ENCODE data around the gene RND3. TPM values are rescaled to one million over a fixed set of nuclear protein-coding genes. Genes with fewer than 3 reads are reported as not detected.

Gene RND3
- polyA plus RNA-seq, 3 donors: 4.2 to 65.0 (median 56.5) TPM

GRCh38 chr2:150495993-150496627 is 8.6 kb upstream of the RND3 start:
- no peak overlapping the region for H3K27ac ChIP-seq (ENCODE audit: low read depth, low read length)
- 55 to 67% (median 63%) methylated on average over 7 of the region's 7 CpGs for WGBS, 3 donors

- 58 to 82% (median 74%) methylated on average over 2 of the region's 2 CpGs for WGBS, 3 donors
- no peak overlapping the region for H3K27ac ChIP-seq (ENCODE audit: low read depth, low read length)
Observed at GRCh38 chr2:150495001-150495400, 7.5 kb upstream of the RND3 start.

- WGBS, 3 donors: 62 to 84% (median 81%) methylated on average over 4 of the region's 4 CpGs
- no peak overlapping the region for H3K27ac ChIP-seq (ENCODE audit: low read depth, low read length)
Observed at GRCh38 chr2:150494234-150494945, 6.9 kb upstream of the RND3 start.

GRCh38 chr2:150491943-150492342 is 4.5 kb upstream of the RND3 start:
- no peak overlapping the region for H3K27ac ChIP-seq (ENCODE audit: low read depth, low read length)
- WGBS, 3 donors: 33 to 68% (median 60%) methylated on average over 2 of the region's 2 CpGs

- no peak overlapping the region for H3K27ac ChIP-seq (ENCODE audit: low read depth, low read length)
- 61 to 73% (median 72%) methylated on average over 2 of the region's 2 CpGs for WGBS, 3 donors
Observed at GRCh38 chr2:150491430-150491829, 4.0 kb upstream of the RND3 start.

GRCh38 chr2:150490466-150490865 is 3.0 kb upstream of the RND3 start:
- 67 to 78% (median 70%) methylated on average over 6 of the region's 6 CpGs for WGBS, 3 donors
- no peak overlapping the region for H3K27ac ChIP-seq (ENCODE audit: low read depth, low read length)

- 0 to 1% (median 1%) methylated on average over 45 of the region's 45 CpGs for WGBS, 3 donors
- H3K27ac ChIP-seq (ENCODE audit: low read depth, low read length): peak overlapping the region; percentile 70
Observed at GRCh38 chr2:150486539-150487484, 655 bp downstream of the RND3 start.

- WGBS, 3 donors: 1% methylated on average over 46 to 62 of the region's 62 CpGs
- H3K27ac ChIP-seq (ENCODE audit: low read depth, low read length): no peak overlapping the region
Observed at GRCh38 chr2:150485871-150486538, 1.5 kb downstream of the RND3 start.

GRCh38 chr2:150485114-150485870 is 2.2 kb downstream of the RND3 start:
- WGBS, 3 donors: 1 to 2% (median 1%) methylated on average over 43 of the region's 43 CpGs
- H3K27ac ChIP-seq (ENCODE audit: low read depth, low read length): no peak overlapping the region

GRCh38 chr2:150484461-150485021 is 2.9 kb downstream of the RND3 start:
- WGBS, 3 donors: 27 to 41% (median 33%) methylated on average over 7 of the region's 7 CpGs
- H3K27ac ChIP-seq (ENCODE audit: low read depth, low read length): no peak overlapping the region

- 50 to 84% (median 82%) methylated on average over 3 of the region's 3 CpGs for WGBS, 3 donors
- H3K27ac ChIP-seq (ENCODE audit: low read depth, low read length): no peak overlapping the region
Observed at GRCh38 chr2:150484006-150484405, 3.5 kb downstream of the RND3 start.

- 82 to 96% (median 93%) methylated on average over 1 of the region's 1 CpG for WGBS, 3 donors
- H3K27ac ChIP-seq (ENCODE audit: low read depth, low read length): no peak overlapping the region
Observed at GRCh38 chr2:150483532-150483931, 3.9 kb downstream of the RND3 start.

GRCh38 chr2:150482667-150483400 is 4.6 kb downstream of the RND3 start:
- no peak overlapping the region for H3K27ac ChIP-seq (ENCODE audit: low read depth, low read length)

GRCh38 chr2:150482111-150482510 is 5.4 kb downstream of the RND3 start:
- no peak overlapping the region for H3K27ac ChIP-seq (ENCODE audit: low read depth, low read length)

More at GRCh38 chr2:150482667-150483400, 4.6 kb downstream of the RND3 start:
- 63 to 71% (median 67%) methylated on average over 6 of the region's 6 CpGs for WGBS, 3 donors

GRCh38 chr2:150480971-150481830 is 6.3 kb downstream of the RND3 start:
- H3K27ac ChIP-seq (ENCODE audit: low read depth, low read length): no peak overlapping the region
- WGBS, 3 donors: 86 to 95% (median 91%) methylated on average over 6 of the region's 6 CpGs

- WGBS, 3 donors: 57 to 86% (median 86%) methylated on average over 5 of the region's 5 CpGs
- H3K27ac ChIP-seq (ENCODE audit: low read depth, low read length): no peak overlapping the region
Observed at GRCh38 chr2:150480241-150480640, 7.2 kb downstream of the RND3 start.
